K562 (cell line): Measurements from ENCODE around the gene DYRK1A. TPM values are rescaled to one million over a fixed set of nuclear protein-coding genes. Genes with fewer than 3 reads are reported as not detected.

ENCODE experiments used
- ATF7 ChIP-seq: fragments of 450-650 bp; IDR thresholded peaks from 2 replicates; pipeline ENCODE4 v1.7.1; 2014; ENCODE audit warnings: mild to moderate bottlenecking, moderate library complexity
- BRCA1 ChIP-seq, 2 experiments: fragments of 450-650 bp in 1 of 2; sonication (generic) in 1 of 2; formaldehyde crosslinking in 1 of 2; IDR thresholded peaks; 2 replicates each; pipeline versions ENCODE4 v1.5.0 to v1.6.1; 2017 to 2020; ENCODE audit warnings: mild to moderate bottlenecking in 1 of 2, missing genetic modification reagents in 1 of 2
- ERF ChIP-seq: fragments of 450-650 bp; formaldehyde crosslinking; IDR thresholded peaks from 2 replicates; pipeline ENCODE4 v1.4.0; 2020; ENCODE audit warnings: mild to moderate bottlenecking, mixed read lengths
- GABPB1 ChIP-seq: sonication (generic); formaldehyde crosslinking; IDR thresholded peaks from 2 replicates; pipeline ENCODE4 v1.8.0; 2022; ENCODE audit warnings: mild to moderate bottlenecking, missing genetic modification reagents
- IRF2 ChIP-seq: sonication (generic); formaldehyde crosslinking; IDR thresholded peaks from 2 replicates; pipeline ENCODE4 v1.8.1; 2022; ENCODE audit warnings: mild to moderate bottlenecking, missing genetic modification reagents
- JUND ChIP-seq, 2 experiments: IDR thresholded peaks; 2 replicates in 1 of 2; 3 replicates in 1 of 2; pipeline ENCODE4 v1.6.1; 2011; ENCODE audit warnings: borderline replicate concordance in 2 of 2, low read depth in 2 of 2, low read length in 2 of 2, improper control_type of control experiment in 1 of 2, missing biosample characterization in 1 of 2, missing genetic modification characterization in 1 of 2, missing genetic modification reagents in 1 of 2
- KDM2B ChIP-seq: fragments of 250-450 bp; sonication (Bioruptor Pico); IDR thresholded peaks from 2 replicates; pipeline ENCODE4 v1.8.0; 2021; ENCODE audit warnings: mild to moderate bottlenecking, moderate library complexity
- NFIC ChIP-seq: fragments of 450-650 bp; IDR thresholded peaks from 2 replicates; pipeline ENCODE4 v1.6.1; 2017; ENCODE audit warnings: mild to moderate bottlenecking, inconsistent platforms
- PHF8 ChIP-seq: fragments of 200-600 bp; sonication (generic); IDR thresholded peaks from 2 replicates; pipeline ENCODE4 v1.6.1; 2012; ENCODE audit warnings: mixed run types, mild to moderate bottlenecking, inconsistent platforms, low read length, moderate library complexity, borderline replicate concordance
- ZKSCAN8 ChIP-seq: fragments of 200-800 bp; sonication (Bioruptor generic); IDR thresholded peaks from 2 replicates; pipeline ENCODE4 v1.6.1; 2016; ENCODE audit warnings: missing genetic modification characterization, missing compliant biosample characterization
- ZNF175 ChIP-seq: fragments of 200-800 bp; sonication (Bioruptor generic); IDR thresholded peaks from 2 replicates; pipeline ENCODE4 v1.6.1; 2016; ENCODE audit warnings: low read depth, mild to moderate bottlenecking, missing genetic modification characterization, missing compliant biosample characterization
- polyA plus RNA-seq, 8 experiments: library from polyadenylated mRNA; depleted of rRNA in 4 of 8; stranded (reverse) in 5 of 8; unstranded in 3 of 8; fragments of >200 nt; fragmentation: Nextera tagmentation in 2 of 8; fragmentation: Illumina TruSeq in 1 of 8; extraction: Ambion mirVana in 2 of 8; extraction: Trizol in 1 of 8; gene quantifications; 2 replicates each; pipeline versions ENCODE4 v1.2.1 to v1.2.3, GENCODE V29; 2011 to 2014; ENCODE audit warnings: inconsistent platforms in 1 of 8, missing spikeins in 1 of 8
- total RNA-seq, 7 experiments: library from RNA; depleted of rRNA in 6 of 7; stranded (reverse); fragments of >200 nt in 6 of 7; fragmentation: Illumina TruSeq in 2 of 7; extraction: Trizol in 2 of 7; gene quantifications; 2 replicates each; pipeline versions ENCODE4 v1.2.1 to v1.2.3, GENCODE V29; 2011 to 2021; ENCODE audit warnings: low replicate concordance in 1 of 7
- TF ChIP-seq, protein P1 (sequence below): fragments of 450-650 bp; IDR thresholded peaks from 2 replicates; pipeline ENCODE4 v1.6.1; 2018; ENCODE audit warnings: mild to moderate bottlenecking, low read depth; ENCODE audit not compliant: partially characterized antibody
- TF ChIP-seq, protein P2 (sequence below): IDR thresholded peaks from 2 replicates; pipeline ENCODE4 v1.6.1; 2012; ENCODE audit warnings: low read depth, low read length, improper control_type of control experiment, borderline replicate concordance

The DYRK1A gene
- total and polyA plus RNA-seq, 9 of the 15 experiments (the other 6 are each of a cell fraction or from before 2014, with no cell fraction given): 3.7 to 64.8 (median 42.3) TPM

DNA sequence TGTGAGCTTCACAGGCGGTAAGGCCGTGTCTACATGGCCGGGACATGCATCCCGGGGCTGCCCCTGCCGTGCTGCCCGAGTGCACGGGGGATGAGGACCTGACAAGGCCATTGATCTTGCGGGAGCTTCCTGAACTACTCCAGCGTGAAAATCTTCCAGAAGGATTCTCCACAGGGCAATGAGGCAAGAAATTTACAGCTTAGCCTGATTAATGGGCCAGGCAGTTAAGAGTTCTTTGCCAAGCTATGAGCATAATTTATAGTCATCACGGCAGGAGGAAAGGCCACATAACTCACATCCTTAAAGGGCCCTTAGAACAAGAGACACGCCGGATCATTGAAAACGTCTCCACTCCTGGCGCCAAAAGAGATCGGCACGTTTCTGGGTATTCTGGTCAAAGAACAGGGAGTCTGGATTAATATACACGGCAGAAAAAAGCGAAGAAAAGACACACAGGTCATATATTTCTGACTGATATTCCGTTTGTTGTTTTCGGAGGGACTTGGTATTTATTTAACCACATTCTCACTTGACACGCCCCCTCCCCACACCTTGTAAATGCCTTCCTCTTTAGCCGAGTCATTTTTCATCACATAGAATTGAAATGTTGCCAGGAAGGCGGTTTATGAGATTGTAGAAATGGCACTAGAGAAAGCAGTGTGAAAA, 180.5 kb downstream of the DYRK1A start (continued):
- TF ChIP-seq, protein P1, sequence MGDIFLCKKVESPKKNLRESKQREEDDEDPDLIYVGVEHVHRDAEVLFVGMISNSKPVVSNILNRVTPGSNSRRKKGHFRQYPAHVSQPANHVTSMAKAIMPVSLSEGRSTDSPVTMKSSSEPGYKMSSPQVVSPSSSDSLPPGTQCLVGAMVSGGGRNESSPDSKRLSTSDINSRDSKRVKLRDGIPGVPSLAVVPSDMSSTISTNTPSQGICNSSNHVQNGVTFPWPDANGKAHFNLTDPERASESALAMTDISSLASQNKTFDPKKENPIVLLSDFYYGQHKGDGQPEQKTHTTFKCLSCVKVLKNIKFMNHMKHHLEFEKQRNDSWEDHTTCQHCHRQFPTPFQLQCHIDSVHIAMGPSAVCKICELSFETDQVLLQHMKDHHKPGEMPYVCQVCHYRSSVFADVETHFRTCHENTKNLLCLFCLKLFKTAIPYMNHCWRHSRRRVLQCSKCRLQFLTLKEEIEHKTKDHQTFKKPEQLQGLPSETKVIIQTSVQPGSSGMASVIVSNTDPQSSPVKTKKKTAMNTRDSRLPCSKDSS: no peak
- TF ChIP-seq, protein P2, sequence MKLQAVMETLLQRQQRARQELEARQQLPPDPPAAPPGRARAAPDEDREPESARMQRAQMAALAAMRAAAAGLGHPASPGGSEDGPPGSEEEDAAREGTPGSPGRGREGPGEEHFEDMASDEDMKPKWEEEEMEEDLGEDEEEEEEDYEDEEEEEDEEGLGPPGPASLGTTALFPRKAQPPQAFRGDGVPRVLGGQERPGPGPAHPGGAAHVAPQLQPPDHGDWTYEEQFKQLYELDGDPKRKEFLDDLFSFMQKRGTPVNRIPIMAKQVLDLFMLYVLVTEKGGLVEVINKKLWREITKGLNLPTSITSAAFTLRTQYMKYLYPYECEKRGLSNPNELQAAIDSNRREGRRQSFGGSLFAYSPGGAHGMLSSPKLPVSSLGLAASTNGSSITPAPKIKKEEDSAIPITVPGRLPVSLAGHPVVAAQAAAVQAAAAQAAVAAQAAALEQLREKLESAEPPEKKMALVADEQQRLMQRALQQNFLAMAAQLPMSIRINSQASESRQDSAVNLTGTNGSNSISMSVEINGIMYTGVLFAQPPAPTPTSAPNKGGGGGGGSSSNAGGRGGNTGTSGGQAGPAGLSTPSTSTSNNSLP: no peak
- no peak for TF ChIP-seq ATF7
- TF ChIP-seq NFIC: peak; percentile 80
- TF ChIP-seq ERF (CRISPR knock-in tag): no peak
- TF ChIP-seq GABPB1 (CRISPR knock-in tag): no peak
- TF ChIP-seq ZKSCAN8: no peak
- TF ChIP-seq ZNF175: no peak
- no peak for TF ChIP-seq IRF2 (CRISPR knock-in tag)
- no peak for TF ChIP-seq PHF8
- TF ChIP-seq KDM2B (CRISPR knock-in tag): no peak
- TF ChIP-seq BRCA1 (IDR thresholded peaks at IDR 0.05): no peak
- no peak for TF ChIP-seq BRCA1 (CRISPR knock-in tag; IDR thresholded peaks at IDR 0.05)
- TF ChIP-seq JUND (IDR thresholded peaks at IDR 0.05; ENCODE audit: borderline replicate concordance, low read depth, low read length): no peak
- TF ChIP-seq JUND (tag; IDR thresholded peaks at IDR 0.05; ENCODE audit: borderline replicate concordance, low read depth, low read length): 0 out of 3 replicates have a peak, but pooled peaks have one; percentile 26
